Activated T-cell treated with anti-CD3 and anti-CD28 coated beads, Interleukin-2, amount 50 U/mL, for 1 hour (primary cell): Measurements from ENCODE around the gene LRPPRC.

Experiments
- DNase-seq: peaks from one replicate; pipeline ENCODE4 v3.0.0-alpha.2; 2020

Gene LRPPRC

DNA sequence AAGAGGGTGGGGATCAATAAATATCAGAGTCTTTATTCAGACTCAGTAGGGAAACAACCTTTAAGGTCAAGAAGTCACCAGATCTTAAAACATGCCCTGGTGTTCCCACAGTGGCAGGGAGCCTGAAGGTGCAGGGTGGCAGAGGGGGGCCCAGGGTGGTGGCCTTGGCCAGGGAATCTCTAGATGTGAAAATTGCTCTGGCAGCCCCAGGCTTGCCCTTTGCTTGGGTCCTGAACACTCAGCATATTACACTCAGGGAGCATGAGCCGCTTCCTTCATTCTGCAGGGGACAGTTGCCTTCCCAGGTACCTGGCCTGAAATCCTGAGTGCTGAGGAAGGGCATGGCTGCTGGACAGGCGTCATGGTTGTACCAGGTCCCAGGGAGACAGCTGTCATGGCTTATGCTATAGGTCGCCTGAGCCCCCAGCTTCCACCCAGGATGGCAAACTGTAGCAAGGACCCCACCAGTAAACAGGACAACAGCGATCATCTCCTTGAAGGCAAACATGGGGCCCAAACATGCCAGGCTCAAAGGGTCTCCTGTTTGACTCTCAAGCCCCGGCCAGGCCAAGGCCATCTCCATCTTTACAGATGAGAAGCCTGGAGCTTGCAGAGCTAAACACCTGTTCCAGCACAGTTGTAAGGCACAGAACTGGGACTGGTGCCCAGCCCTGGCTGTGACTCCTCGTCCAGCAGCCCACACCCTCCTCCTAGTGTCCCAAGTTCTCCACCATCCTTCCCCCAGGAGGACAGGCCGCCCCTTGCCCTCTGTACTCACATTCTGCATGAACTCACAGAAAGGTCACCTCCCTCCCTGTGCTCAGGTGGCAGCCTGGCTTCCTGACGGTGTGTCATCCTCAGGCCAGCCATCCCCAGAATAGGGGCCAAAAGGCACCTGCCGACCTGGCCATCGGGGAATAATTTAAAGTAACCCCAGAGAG, 142.4 kb downstream of the LRPPRC start:
- no peak for DNase-seq

DNA sequence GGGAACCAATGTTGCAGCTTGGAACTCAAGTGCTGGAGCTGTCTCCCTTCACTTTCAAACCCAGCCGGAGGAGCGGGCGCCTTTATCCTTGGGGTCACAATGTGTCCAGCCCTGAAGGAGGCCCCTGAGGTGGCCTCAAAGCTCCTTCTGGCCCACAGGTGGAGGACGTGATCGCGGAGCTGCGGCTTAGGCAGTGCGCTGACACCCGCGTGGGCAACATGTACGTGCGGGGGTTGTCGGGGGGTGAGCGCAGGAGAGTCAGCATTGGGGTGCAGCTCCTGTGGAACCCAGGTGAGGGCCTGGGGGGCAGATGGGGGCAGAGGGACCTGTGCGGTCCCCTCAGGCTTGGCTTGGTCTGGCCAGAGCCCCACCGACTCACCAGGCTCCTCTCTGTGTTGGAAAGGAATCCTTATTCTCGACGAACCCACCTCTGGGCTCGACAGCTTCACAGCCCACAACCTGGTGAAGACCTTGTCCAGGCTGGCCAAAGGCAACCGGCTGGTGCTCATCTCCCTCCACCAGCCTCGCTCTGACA, 143.5 kb downstream of the LRPPRC start:
- DNase-seq, result no peak

DNA sequence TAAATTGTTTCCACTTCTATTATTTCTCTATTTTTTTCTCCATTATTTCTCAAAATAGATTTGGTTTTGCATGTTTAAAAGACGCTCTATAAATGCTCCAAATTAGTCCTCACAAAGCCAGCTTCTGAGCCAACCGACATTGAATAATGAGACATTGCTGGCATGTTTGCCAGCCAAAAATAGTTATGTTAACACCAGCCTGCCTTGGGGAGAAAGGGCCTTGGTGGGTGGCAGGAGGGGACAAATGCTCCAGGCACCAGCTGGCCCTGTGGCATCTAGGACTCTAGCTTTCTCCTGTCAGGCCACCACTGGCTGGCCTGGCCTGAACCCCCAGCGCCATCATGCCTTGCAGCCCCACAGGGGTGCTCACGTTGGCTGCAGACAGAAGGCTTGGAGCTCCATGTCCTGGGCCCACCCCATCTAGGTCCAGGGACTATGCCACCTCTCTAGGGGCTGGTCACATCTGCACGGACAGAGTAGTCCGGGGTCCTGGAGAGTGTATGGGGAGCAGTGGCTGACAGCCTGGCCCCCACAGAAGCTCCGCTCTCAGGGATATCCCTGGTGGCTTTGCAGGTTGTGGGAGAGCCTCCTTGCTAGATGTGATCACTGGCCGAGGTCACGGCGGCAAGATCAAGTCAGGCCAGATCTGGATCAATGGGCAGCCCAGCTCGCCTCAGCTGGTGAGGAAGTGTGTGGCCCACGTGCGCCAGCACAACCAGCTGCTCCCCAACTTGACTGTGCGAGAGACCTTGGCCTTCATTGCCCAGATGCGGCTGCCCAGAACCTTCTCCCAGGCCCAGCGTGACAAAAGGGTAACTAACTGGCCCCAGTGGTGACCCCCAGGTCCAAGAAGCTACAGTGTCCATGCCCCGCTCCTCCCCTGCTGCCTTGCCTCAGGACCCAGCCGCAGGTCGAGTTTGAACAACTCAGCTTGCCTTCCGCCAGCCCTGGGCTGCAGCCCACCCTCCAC, 144.5 kb downstream of the LRPPRC start:
- no peak for DNase-seq

DNA sequence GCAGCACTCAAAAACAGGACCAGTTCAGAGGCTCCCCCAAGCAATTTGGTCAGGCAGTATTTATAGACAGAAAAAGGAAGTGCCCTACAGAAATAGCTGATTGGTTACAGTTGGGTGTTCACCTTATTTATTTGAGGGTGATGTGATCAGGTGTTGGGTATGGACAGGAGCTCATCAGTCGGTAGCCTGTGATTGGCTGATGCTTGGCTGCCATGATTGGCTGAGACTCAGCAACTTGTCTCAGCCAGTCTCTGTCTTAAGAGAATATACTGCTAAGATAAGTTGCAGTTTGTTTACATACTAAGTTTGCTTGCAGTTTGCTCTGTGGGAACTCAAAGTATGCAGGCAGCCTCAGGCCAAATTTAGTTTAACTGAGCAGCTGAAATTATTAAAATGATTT, 147.6 kb downstream of the LRPPRC start:
- no peak for DNase-seq

DNA sequence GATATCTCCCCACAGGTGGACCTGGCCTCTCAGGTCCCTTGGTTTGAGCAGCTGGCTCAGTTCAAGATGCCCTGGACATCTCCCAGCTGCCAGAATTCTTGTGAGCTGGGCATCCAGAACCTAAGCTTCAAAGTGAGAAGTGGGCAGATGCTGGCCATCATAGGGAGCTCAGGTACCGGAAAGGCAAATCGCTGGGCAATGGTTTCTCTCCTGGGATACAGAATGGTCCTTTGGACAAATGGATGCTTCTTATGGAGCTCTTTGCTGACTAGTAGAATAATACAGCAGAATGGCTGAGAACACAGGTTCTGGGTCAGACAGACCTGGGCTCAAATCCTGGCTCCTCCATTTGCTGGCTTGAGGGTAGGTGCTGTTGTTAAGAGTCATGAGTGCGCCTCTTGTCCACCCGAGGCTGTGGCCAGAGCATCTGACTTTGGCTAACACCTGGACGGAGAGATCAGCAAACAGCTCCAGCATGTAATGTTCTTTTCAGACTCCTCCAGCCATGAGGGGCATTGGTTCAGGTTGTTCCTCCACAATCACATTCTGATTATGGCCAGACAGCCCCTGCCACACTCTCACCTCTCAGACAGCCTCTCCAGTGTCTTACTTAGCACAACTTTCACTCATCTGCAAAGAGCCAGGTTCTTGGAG, 149.5 kb downstream of the LRPPRC start:
- no peak for DNase-seq

DNA sequence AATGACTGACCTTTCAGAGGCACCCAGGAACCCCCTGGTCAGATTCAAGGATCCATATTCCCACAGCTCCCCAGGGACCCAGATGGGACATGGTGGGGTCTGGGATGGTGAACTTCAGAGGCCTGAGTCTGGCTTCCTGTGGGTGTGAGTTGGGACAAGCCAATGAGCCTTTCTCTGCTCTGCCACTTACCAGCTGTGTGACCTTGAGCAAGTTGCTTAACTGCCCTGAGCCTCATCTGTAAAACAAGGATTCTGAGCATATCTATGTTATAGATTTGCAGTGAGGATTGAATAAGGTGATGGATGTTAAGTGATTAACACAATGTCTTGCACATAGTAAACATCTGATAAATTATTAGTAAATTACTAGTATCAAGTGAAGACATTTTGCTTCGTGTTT, 150.6 kb downstream of the LRPPRC start:
- no peak for DNase-seq

DNA sequence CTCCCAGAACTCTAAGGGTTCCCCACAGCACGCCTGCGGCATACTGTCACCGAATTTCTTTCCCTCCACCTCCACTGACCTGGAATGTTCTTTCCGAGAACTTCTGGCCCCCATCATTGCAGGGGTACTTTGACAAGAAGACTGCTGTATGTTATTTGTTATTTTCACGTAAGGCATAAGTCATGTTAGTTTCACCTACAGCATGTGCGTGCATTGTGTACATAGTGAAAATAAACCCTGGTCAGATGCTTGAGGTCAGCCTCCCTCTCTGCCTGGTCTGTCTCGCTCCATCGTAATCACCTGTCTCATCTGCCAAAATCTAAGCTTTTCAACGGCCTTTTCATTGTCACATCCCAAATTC, 152.9 kb downstream of the LRPPRC start:
- DNase-seq, result no peak

DNA sequence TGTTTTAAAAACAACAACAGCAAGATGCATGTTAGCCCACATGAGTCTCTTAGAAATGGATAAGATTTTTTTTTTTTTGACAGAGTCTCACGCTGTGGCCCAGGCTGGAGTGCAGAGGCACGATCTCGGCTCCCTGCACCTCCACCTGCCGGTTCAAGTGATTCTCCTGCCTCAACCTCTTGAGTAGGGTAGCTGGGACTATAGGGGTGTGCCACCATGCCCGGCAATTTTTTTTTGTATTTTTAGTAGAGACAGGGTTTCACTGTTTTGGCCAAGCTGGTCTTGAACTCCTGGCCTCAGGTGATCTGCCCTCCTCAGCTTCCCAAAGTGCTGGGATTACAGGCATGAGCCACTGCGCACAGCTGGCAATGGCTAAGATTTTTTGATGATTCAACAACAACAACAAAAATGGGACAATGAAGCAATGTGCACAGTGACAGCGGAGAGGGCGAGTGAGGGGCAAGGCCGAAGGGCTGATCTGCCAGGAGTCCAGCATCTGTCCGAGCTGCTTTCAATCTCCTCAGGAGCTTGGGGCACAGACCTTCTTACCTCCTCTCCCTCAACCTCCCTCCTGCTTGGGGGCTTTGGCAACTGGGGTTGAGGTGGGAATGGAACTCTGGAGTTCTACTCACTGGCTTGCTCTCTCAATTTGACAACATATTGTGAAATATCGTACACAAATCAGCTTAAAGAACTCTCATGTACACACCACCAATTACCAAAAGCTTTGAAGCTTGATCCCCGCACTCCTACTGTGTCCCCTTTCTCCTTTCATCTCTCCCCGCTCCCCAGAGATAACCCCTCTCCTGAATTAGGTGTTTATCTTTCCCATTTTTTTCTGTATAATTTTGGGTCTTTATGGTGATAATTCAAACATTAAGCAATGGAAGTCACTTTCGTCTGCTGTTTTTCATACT, 153.6 kb downstream of the LRPPRC start:
- DNase-seq, result no peak

DNA sequence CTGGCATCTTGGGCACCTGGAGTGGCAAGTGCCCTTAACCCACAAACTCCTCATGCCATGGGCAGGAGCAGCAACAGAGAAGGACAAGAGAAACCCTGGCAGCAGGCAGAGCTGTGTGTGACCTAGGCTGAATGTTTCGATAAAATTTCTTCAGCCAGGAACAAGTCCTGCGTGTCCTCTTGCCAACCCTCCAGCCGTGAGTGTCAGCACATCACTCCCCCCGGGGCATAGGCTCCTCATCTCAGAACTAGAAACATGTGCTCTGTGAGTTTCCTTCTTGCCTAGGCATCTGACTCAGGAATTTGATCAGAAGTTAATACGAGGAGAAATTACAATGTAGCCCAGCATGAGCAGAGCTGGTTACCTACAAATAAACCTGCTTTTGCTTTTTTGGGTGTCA, 154.8 kb downstream of the LRPPRC start:
- no peak for DNase-seq

DNA sequence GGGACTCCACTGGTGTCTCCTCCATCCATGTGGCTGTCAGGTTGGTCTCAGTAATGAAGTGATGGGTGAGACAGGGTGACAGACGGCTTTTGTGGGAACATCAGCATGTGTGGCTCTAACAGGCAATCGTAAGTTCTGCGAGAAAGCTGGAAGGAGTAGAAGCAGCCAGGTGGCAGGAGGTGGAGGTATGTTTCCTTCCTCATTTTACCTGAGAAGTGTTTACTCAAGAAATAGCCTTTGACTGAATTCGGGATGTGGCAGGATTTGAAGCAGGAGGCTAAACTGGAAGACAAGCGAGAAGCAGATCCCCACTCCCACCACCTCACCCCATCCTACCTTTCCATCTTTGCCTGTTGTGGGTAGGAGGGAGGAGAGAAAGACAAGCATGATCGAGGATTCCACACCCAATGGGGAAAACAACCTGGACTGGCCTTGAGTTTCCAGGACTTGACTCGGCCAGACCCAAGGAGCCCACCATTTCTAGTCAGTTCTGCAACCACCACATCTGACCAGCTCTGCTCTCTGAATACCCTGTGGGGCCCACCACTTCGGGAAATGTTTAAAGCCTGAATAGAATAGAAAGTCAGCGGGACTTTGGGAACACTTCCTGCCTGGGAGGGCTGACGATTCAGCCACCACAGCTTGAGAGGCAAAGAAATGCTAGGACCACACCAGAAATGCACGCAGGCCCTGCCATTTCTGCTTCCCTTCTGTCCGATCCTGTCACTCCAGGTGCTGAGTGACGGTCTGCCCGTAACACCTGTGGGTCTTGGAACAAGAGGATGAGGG, 155.8 kb downstream of the LRPPRC start:
- no peak for DNase-seq

DNA sequence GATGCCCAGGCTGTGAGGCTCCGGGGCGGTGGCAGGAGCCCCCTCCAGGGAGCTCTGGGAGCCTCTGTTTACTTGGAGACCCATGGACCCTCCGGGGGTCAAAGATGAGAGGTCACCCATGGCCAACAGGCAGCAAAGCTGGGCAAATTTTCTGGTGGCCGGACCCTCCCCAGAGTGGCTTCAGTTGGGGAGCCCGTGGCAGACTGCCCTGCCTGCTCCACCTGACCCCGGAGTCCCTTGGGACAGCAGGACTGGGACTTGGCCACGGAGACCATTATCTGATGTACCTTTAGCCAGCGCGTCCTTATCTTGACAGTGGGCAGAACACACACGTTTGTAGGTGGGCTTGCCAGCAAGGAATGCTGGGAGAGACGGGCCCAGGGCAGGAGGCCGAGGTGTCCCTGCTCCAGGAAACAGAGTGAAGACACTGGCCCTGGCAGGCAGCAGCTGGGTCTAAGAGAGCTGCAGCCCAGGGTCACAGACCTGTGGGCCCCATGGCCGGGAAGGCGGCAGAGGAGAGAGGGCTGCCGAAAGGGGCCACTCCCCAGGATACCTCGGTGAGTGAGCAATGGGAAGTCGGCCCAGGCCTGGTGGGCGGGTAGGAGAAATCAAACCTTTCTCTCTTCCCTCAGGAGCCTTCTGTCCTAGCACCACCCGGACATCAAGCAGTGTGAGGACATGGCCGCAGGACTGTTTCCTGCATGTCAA, 157.1 kb downstream of the LRPPRC start, which contains the start of the genes ABCG5 and ABCG8:
Gene ABCG5, minus strand, starts transcription at position 280 of the 708 bp plus-strand sequence. Its CDS starts 160 bp downstream, at position 120.
Gene ABCG8, plus strand, starts transcription at position 412 of the 708 bp plus-strand sequence. Its CDS starts 83 bp downstream, at position 495.
- no peak for DNase-seq

DNA sequence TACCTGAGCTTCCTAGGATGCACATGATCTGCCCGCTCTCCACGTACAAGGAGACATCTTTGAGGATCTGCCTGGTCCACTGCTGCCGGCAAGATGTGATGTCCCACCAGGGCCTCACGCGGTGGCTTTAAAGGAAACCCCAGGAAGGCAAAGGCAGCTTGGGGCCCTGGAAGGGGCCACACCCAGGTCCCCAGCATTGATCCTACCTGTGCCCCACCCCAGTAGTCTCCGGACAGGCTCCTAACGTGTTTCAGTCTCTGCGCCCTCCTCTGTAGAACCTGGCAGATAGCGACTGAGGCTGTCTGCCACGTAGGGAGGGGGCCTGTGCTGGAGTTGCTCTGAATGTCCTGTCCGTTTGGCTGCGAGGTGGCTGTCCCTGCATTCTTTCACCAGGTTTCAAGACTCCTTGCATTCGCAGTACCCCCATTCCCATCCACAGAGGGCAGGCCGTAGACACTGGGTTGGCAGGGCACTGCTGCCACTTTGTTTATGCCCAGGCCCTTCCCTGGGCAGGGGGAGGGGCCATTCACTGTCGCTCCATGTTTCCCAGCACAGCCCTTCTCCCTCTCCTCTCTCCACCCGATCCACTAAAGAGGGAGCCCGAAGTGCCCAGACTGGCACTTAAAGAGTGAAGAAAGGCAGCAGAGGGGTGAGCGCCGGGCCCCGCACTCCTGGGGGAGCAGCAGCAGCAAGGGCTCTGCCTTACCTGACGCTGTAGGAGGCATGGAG, 157.8 kb downstream of the LRPPRC start:
- DNase-seq, result no peak

DNA sequence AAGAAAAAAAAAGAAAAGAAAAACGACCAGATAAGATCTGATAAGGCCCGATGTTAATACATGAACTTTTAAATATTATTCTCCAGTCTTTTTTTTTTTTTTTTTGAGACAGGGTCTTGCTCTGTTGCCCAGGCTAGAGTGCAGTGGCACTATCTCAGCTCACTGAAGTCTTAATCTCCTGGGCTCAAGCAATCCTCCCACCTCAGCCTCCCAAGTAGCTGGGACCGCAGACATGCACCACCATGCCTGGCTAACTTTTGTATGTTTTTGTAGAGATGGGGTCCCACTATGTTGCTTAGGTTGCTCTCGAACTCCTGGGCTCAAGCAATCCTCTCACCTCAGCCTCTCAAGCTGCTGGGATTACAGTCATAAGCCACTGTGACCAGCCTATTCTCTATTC, 158.8 kb downstream of the LRPPRC start:
- DNase-seq, result no peak
